Smooth muscle cell (in vitro differentiated cells): ENCODE measurements around the gene CCKAR. TPM values are rescaled to one million over a fixed set of nuclear protein-coding genes. Genes with fewer than 3 reads are reported as not detected.

Experiments
- DNase-seq: peaks from one replicate; lab custom pipeline; 2025; ENCODE audit not compliant: unreplicated experiment; lab: John Stamatoyannopoulos, UW
- H2AFZ ChIP-seq: fragments of 200-600 bp; sonication (generic); 2 replicates; pipeline ENCODE4 v1.6.0; 2016; ENCODE audit warnings: antibody characterized with exemption, low read depth, mild to moderate bottlenecking
- H3F3A ChIP-seq: fragments of 200-600 bp; sonication (generic); 2 replicates; pipeline ENCODE4 v1.6.0; 2017; ENCODE audit warnings: antibody characterized with exemption, low read depth
- H3K27ac ChIP-seq: fragments of 200-600 bp; sonication (generic); 2 replicates; pipeline ENCODE4 v1.5.1; 2016; ENCODE audit warnings: low read depth, mild to moderate bottlenecking
- H3K27me3 ChIP-seq: fragments of 200-600 bp; sonication (generic); 2 replicates; pipeline ENCODE4 v1.6.1; 2016; ENCODE audit warnings: low read depth, mild to moderate bottlenecking
- H3K36me3 ChIP-seq: fragments of 200-600 bp; sonication (generic); 2 replicates; pipeline ENCODE4 v1.5.1; 2016; ENCODE audit warnings: low read depth
- H3K4me1 ChIP-seq: fragments of 200-600 bp; sonication (generic); 2 replicates; pipeline ENCODE4 v1.5.1; 2016; ENCODE audit warnings: low read depth
- H3K4me2 ChIP-seq: fragments of 200-600 bp; sonication (generic); 2 replicates; pipeline ENCODE4 v1.6.0; 2016; ENCODE audit warnings: mild to moderate bottlenecking
- H3K4me3 ChIP-seq: fragments of 200-600 bp; sonication (generic); 2 replicates; pipeline ENCODE4 v1.5.1; 2016; ENCODE audit warnings: mild to moderate bottlenecking
- H3K79me2 ChIP-seq: fragments of 200-600 bp; sonication (generic); 2 replicates; pipeline ENCODE4 v1.6.0; 2016; ENCODE audit warnings: low read depth, mild to moderate bottlenecking
- H3K9ac ChIP-seq: fragments of 200-600 bp; sonication (generic); 2 replicates; pipeline ENCODE4 v1.6.0; 2016; ENCODE audit warnings: low read depth
- H3K9me3 ChIP-seq: fragments of 200-600 bp; sonication (generic); replicated peaks from 2 replicates; pipeline ENCODE4 v1.5.1; 2016; ENCODE audit warnings: low read depth
- H4K20me1 ChIP-seq: fragments of 200-600 bp; sonication (generic); 2 replicates; pipeline ENCODE4 v1.6.0; 2016; ENCODE audit warnings: low read depth
- CTCF ChIP-seq: fragments of 200-600 bp; sonication (generic); IDR thresholded peaks from 2 replicates; pipeline ENCODE4 v1.5.1; 2017; ENCODE audit warnings: borderline replicate concordance, mild to moderate bottlenecking, antibody characterized with exemption; ENCODE audit not compliant: insufficient read depth, poor library complexity, severe bottlenecking
- WGBS: methylation state at CpG from one replicate; pipeline ENCODE4 v1.1.7; 2016; ENCODE audit warnings: low lambda C conversion rate; 5-methylcytosine and 5-hydroxymethylcytosine counted together
- polyA plus RNA-seq: library from polyadenylated mRNA; unstranded; fragments of >200 nt; fragmentation: Nextera tagmentation; extraction: Ambion mirVana; gene quantifications from 2 replicates; pipeline ENCODE4 v1.2.1, GENCODE V29; 2016
- total RNA-seq: library from RNA; depleted of rRNA; stranded (reverse); fragments of >200 nt; gene quantifications from 2 replicates; pipeline ENCODE4 v1.2.3, GENCODE V29; 2014

Gene CCKAR
- total and polyA plus RNA-seq, 2 experiments from 2014 or later = 0.18 to 0.32 TPM

GRCh38 chr4:26493461-26493860, 3.2 kb upstream of the CCKAR start:
- Histone ChIP-seq H3K4me1 (peaks cover 12% of the 10 kb centered on the region), H3K9ac (no peak overlapping the region), H3K9me3 (no peaks in the 10 kb centered on the region), H3K4me2 (no peak overlapping the region), H3K27me3 (peaks cover 18% of the 10 kb centered on the region), H2AFZ (no peak overlapping the region), H3K4me3 (no peak overlapping the region), H4K20me1 (no peaks in the 10 kb centered on the region), H3F3A (no peaks in the 10 kb centered on the region), H3K27ac (no peak overlapping the region), H3K36me3 (no peaks in the 10 kb centered on the region), H3K79me2 (no peaks in the 10 kb centered on the region)
- DNase-seq = no peak
- 96% methylated on average over 4 of the region's 4 CpGs for WGBS
- no peak for TF ChIP-seq CTCF

- no peaks in the 10 kb centered on the region for H3F3A ChIP-seq
- H3K36me3 ChIP-seq = no peaks in the 10 kb centered on the region
- peaks cover 18% of the 10 kb centered on the region for H3K27me3 ChIP-seq
- no peaks in the 10 kb centered on the region for H3K9me3 ChIP-seq
- H3K9ac ChIP-seq = no peak overlapping the region
- H4K20me1 ChIP-seq = no peaks in the 10 kb centered on the region
- 83% methylated on average over 7 of the region's 7 CpGs for WGBS
- TF ChIP-seq CTCF = no peak
- H3K4me1 ChIP-seq = peaks cover 12% of the 10 kb centered on the region
- DNase-seq = no peak
- no peak overlapping the region for H3K4me3 ChIP-seq
- H3K4me2 ChIP-seq = no peak overlapping the region
- H2AFZ ChIP-seq = no peak overlapping the region
- H3K79me2 ChIP-seq = no peaks in the 10 kb centered on the region
- no peak overlapping the region for H3K27ac ChIP-seq
These were observed 1.3 kb upstream of the CCKAR start for GRCh38 chr4:26491449-26492170.

GRCh38 chr4:26490960-26491284, 638 bp upstream of the CCKAR start:
- Histone ChIP-seq H3K4me3 (no peak overlapping the region), H3K4me2 (no peak overlapping the region), H4K20me1 (no peaks in the 10 kb centered on the region), H3K4me1 (peaks cover 12% of the 10 kb centered on the region), H3K79me2 (no peaks in the 10 kb centered on the region), H3F3A (no peaks in the 10 kb centered on the region), H2AFZ (no peak overlapping the region), H3K36me3 (no peaks in the 10 kb centered on the region), H3K27ac (no peak overlapping the region), H3K27me3 (peaks cover 18% of the 10 kb centered on the region), H3K9ac (no peak overlapping the region), H3K9me3 (no peaks in the 10 kb centered on the region)
- WGBS = 91% methylated on average over 4 of the region's 4 CpGs
- no peak for DNase-seq
- no peak for TF ChIP-seq CTCF
